Activated CD8-positive, alpha-beta T cell treated with anti-CD3 and anti-CD28 coated beads for 36 hours (primary cell): ENCODE measurements around the gene VCAN. TPM values are rescaled to one million over a fixed set of nuclear protein-coding genes. Genes with fewer than 3 reads are reported as not detected.

Experiments used
- ATAC-seq: fragments of 200-7000 bp; cut with Tn5 transposase; one replicate; pipeline ENCODE4 v1.10.0; 2021; ENCODE audit warnings: mild to moderate bottlenecking, moderate library complexity
- CTCF ChIA-PET: fragments of 350-600 bp; sonication (Branson Sonifier 250); formaldehyde crosslinking; loops from one replicate; lab custom pipeline; 2021; ENCODE audit warnings: antibody characterized with exemption; lab: Charles Lee
- POLR2A ChIA-PET: fragments of 350-600 bp; sonication (Branson Sonifier 250); formaldehyde crosslinking; loops from one replicate; lab custom pipeline; 2021; ENCODE audit warnings: antibody characterized with exemption; lab: Charles Lee
- DNase-seq: peaks from one replicate; pipeline ENCODE4 v3.0.0-alpha.2; 2020
- H3K27ac Mint-ChIP-seq: one replicate; pipeline ENCODE4 v1.8.0; 2021; ENCODE audit warnings: mild to moderate bottlenecking, mixed read lengths
- H3K27me3 Mint-ChIP-seq: one replicate; pipeline ENCODE4 v1.8.0; 2021; ENCODE audit warnings: mixed read lengths
- H3K36me3 Mint-ChIP-seq: one replicate; pipeline ENCODE4 v1.8.0; 2021; ENCODE audit warnings: low read depth, mixed read lengths
- H3K4me1 Mint-ChIP-seq: one replicate; pipeline ENCODE4 v1.8.0; 2021; ENCODE audit warnings: low read depth, mixed read lengths
- H3K4me3 Mint-ChIP-seq: one replicate; pipeline ENCODE4 v1.8.0; 2021; ENCODE audit warnings: mild to moderate bottlenecking, moderate library complexity, mixed read lengths
- H3K9me3 Mint-ChIP-seq: one replicate; pipeline ENCODE4 v1.8.0; 2021; ENCODE audit warnings: mixed read lengths
- CTCF ChIP-seq: fragments of 200-600 bp; IDR thresholded peaks from one replicate; pipeline ENCODE4 v1.8.0; 2022; ENCODE audit warnings: antibody characterized with exemption, mild to moderate bottlenecking
- intact Hi-C: fragments of 100-400 bp; cut with micrococcal nuclease; formaldehyde crosslinking; loops from one replicate; pipeline ENCODE4 v1.10.0; 2022
- total RNA-seq, 2 experiments: library from RNA; stranded (reverse); gene quantifications; one replicate each; pipeline ENCODE4 v1.2.3, GENCODE V29; 2021

Gene VCAN
- total RNA-seq, 2 experiments from 2014 or later, result not detected

- ChIA-PET CTCF (no interaction called here), POLR2A (no interaction called here)
- intact Hi-C loops, result no loop called here
- Mint-ChIP-seq H3K36me3 (no peaks in the 10 kb centered on the region), H3K4me3 (no peak overlapping the region), H3K27me3 (peaks cover 3% of the 10 kb centered on the region), H3K9me3 (no peaks in the 10 kb centered on the region), H3K4me1 (peaks cover 9% of the 10 kb centered on the region), H3K27ac (no peak overlapping the region)
- ATAC-seq (no peak), DNase-seq (no peak)
- no peak for TF ChIP-seq CTCF
Measured at GRCh38 chr5:83542839-83543238, 71.3 kb downstream of the VCAN start.

- H3K36me3 Mint-ChIP-seq, result no peaks in the 10 kb centered on the region
- intact Hi-C loops, result no loop called here
- no peak for TF ChIP-seq CTCF
- no peak for DNase-seq
- no peak overlapping the region for H3K27ac Mint-ChIP-seq
- ATAC-seq, result no peak
- H3K9me3 Mint-ChIP-seq, result no peaks in the 10 kb centered on the region
- POLR2A ChIA-PET, result no interaction called here
- H3K27me3 Mint-ChIP-seq, result peaks cover 3% of the 10 kb centered on the region
- CTCF ChIA-PET, result no interaction called here
- H3K4me3 Mint-ChIP-seq, result no peak overlapping the region
- H3K4me1 Mint-ChIP-seq, result peaks cover 7% of the 10 kb centered on the region
Measured at GRCh38 chr5:83543898-83544297, 72.4 kb downstream of the VCAN start.

- Mint-ChIP-seq H3K36me3 (no peaks in the 10 kb centered on the region), H3K4me1 (no peaks in the 10 kb centered on the region), H3K4me3 (no peak overlapping the region), H3K27ac (no peak overlapping the region), H3K27me3 (no peaks in the 10 kb centered on the region), H3K9me3 (no peaks in the 10 kb centered on the region)
- intact Hi-C loops, result no loop called here
- CTCF ChIA-PET, result interaction anchor here (1.2 kb wide), 1 partner anchor 15 kb away, joined by 3 read pairs; no protein-coding TSS in a partner anchor
- no peak for ATAC-seq
- no peak for DNase-seq
- no peak for TF ChIP-seq CTCF
- POLR2A ChIA-PET, result no interaction called here
Measured at GRCh38 chr5:83547161-83547560, 75.6 kb downstream of the VCAN start.

GRCh38 chr5:83547889-83548288 lies 76.3 kb downstream of the VCAN start:
- intact Hi-C loops, result no loop called here
- H3K9me3 Mint-ChIP-seq, result no peaks in the 10 kb centered on the region
- H3K4me3 Mint-ChIP-seq, result no peak overlapping the region
- no peak for ATAC-seq
- TF ChIP-seq CTCF, result no peak
- no peaks in the 10 kb centered on the region for H3K27me3 Mint-ChIP-seq
- H3K4me1 Mint-ChIP-seq, result no peaks in the 10 kb centered on the region
- no peak for DNase-seq
- no peaks in the 10 kb centered on the region for H3K36me3 Mint-ChIP-seq
- ChIA-PET CTCF (interaction anchor here (1.2 kb wide), 1 partner anchor 15 kb away, joined by 3 read pairs; no protein-coding TSS in a partner anchor), POLR2A (no interaction called here)
- H3K27ac Mint-ChIP-seq, result no peak overlapping the region

- no peak for TF ChIP-seq CTCF
- DNase-seq (no peak), ATAC-seq (no peak)
- H3K4me3 Mint-ChIP-seq, result no peak overlapping the region
- ChIA-PET CTCF (interaction anchor here (1.2 kb wide), 1 partner anchor 14 kb away, joined by 3 read pairs; no protein-coding TSS in a partner anchor), POLR2A (no interaction called here)
- intact Hi-C loops, result no loop called here
- no peak overlapping the region for H3K27ac Mint-ChIP-seq
- H3K36me3 Mint-ChIP-seq, result no peaks in the 10 kb centered on the region
- H3K9me3 Mint-ChIP-seq, result no peaks in the 10 kb centered on the region
- H3K4me1 Mint-ChIP-seq, result no peaks in the 10 kb centered on the region
- H3K27me3 Mint-ChIP-seq, result no peaks in the 10 kb centered on the region
Measured at GRCh38 chr5:83548581-83548980, 77.0 kb downstream of the VCAN start.
